ENCODE data around the gene CENPF. TPM values are rescaled to one million over a fixed set of nuclear protein-coding genes. Genes with fewer than 3 reads are reported as not detected.

The CENPF gene
- total RNA-seq, 5 donors from 2014 or later (not counting 1 experiment from before 2014, with no cell fraction given) = 3.1 to 6.7 (median 4.1) TPM

- Histone ChIP-seq H3K4me3 (ENCODE audit: control insufficient read depth in 1 of 2, extremely low read depth in 1 of 2, low read length in 1 of 2) (no peak overlapping the region), H3K27ac (ENCODE audit: low read length) (no peak overlapping the region), H3K36me3 (ENCODE audit: control insufficient read depth in 2 of 2, extremely low read depth in 1 of 2, insufficient read depth in 1 of 2, low read length in 1 of 2) (no peaks in the 10 kb centered on the region), H3K27me3 (replicated peaks in 1 of 2; ENCODE audit: control insufficient read depth in 2 of 2, extremely low read depth in 1 of 2, insufficient read depth in 2 of 2, low read length in 1 of 2) (no peaks in the 10 kb centered on the region), H3K9me3 (no peaks in the 10 kb centered on the region), H3K4me1 (ENCODE audit: control insufficient read depth in 1 of 2, extremely low read depth in 1 of 2, insufficient read depth in 2 of 2, low read length in 2 of 2) (no peaks in the 10 kb centered on the region)
- H3K27me3 Mint-ChIP-seq = peaks cover 4 to 5% of the 10 kb centered on the region in 2 donors
- no peak overlapping the region for H3K27ac Mint-ChIP-seq
- no peak overlapping the region for H3K4me3 Mint-ChIP-seq
- no peaks in the 10 kb centered on the region for H3K4me1 Mint-ChIP-seq
- DNase-seq (no peak), ATAC-seq (replicated peaks in 1 of 4) (no peak)
- H3K36me3 Mint-ChIP-seq = no peaks in the 10 kb centered on the region
- ChIA-PET POLR2A (no interaction called here), CTCF (interaction anchor here in 1 of 2 donors (2.5 kb wide), 1 partner anchor 251 kb away, joined by 14 read pairs; no protein-coding TSS in a partner anchor)
- peaks cover 0 to 1% (median 0%) of the 10 kb centered on the region in 3 donors for H3K9me3 Mint-ChIP-seq
- 93% methylated on average over 3 of the region's 6 CpGs for WGBS (ENCODE audit: insufficient coverage)
Observed at GRCh38 chr1:214583113-214583512, 19.9 kb upstream of the CENPF start.

- Mint-ChIP-seq H3K36me3 (no peaks in the 10 kb centered on the region), H3K4me3 (no peak overlapping the region), H3K9me3 (no peaks in the 10 kb centered on the region), H3K4me1 (no peaks in the 10 kb centered on the region), H3K27ac (no peak overlapping the region), H3K27me3 (peaks cover 4 to 8% of the 10 kb centered on the region in 2 donors)
- ChIA-PET CTCF (interaction anchor here (0.9 to 2.5 kb wide), 5 partner anchors 195 to 252 kb away, joined by 3 to 14 read pairs (median 3); no protein-coding TSS in a partner anchor), POLR2A (no interaction called here)
- H3K36me3 ChIP-seq (ENCODE audit: control insufficient read depth in 2 of 2, extremely low read depth in 1 of 2, insufficient read depth in 1 of 2, low read length in 1 of 2) = no peaks in the 10 kb centered on the region
- ATAC-seq (replicated peaks in 1 of 4) = no peak
- H3K27me3 ChIP-seq (replicated peaks in 1 of 2; ENCODE audit: control insufficient read depth in 2 of 2, extremely low read depth in 1 of 2, insufficient read depth in 2 of 2, low read length in 1 of 2) = no peaks in the 10 kb centered on the region
- DNase-seq = no peak
- WGBS (ENCODE audit: insufficient coverage) = 100% methylated on average over 2 of the region's 7 CpGs
- no peak overlapping the region for H3K4me3 ChIP-seq (ENCODE audit: control insufficient read depth in 1 of 2, extremely low read depth in 1 of 2, low read length in 1 of 2)
- no peaks in the 10 kb centered on the region for H3K9me3 ChIP-seq
- H3K4me1 ChIP-seq (ENCODE audit: control insufficient read depth in 1 of 2, extremely low read depth in 1 of 2, insufficient read depth in 2 of 2, low read length in 2 of 2) = no peaks in the 10 kb centered on the region
- no peak overlapping the region for H3K27ac ChIP-seq (ENCODE audit: low read length)
Observed at GRCh38 chr1:214583824-214584554, 19.0 kb upstream of the CENPF start.

GRCh38 chr1:214584805-214585766 is 17.9 kb upstream of the CENPF start:
- Histone ChIP-seq H3K27me3 (replicated peaks in 1 of 2; ENCODE audit: control insufficient read depth in 2 of 2, extremely low read depth in 1 of 2, insufficient read depth in 2 of 2, low read length in 1 of 2) (no peaks in the 10 kb centered on the region), H3K4me3 (ENCODE audit: control insufficient read depth in 1 of 2, extremely low read depth in 1 of 2, low read length in 1 of 2) (no peak overlapping the region), H3K27ac (ENCODE audit: low read length) (no peak overlapping the region), H3K36me3 (ENCODE audit: control insufficient read depth in 2 of 2, extremely low read depth in 1 of 2, insufficient read depth in 1 of 2, low read length in 1 of 2) (no peaks in the 10 kb centered on the region), H3K9me3 (no peaks in the 10 kb centered on the region), H3K4me1 (ENCODE audit: control insufficient read depth in 1 of 2, extremely low read depth in 1 of 2, insufficient read depth in 2 of 2, low read length in 2 of 2) (no peaks in the 10 kb centered on the region)
- H3K9me3 Mint-ChIP-seq = no peaks in the 10 kb centered on the region
- no peaks in the 10 kb centered on the region for H3K36me3 Mint-ChIP-seq
- DNase-seq (no peak), ATAC-seq (replicated peaks in 1 of 4) (peak in 2 of 4 experiments; percentile 19 to 52)
- no peak overlapping the region for H3K4me3 Mint-ChIP-seq
- ChIA-PET CTCF (interaction anchor here (0.5 to 2.5 kb wide), 8 partner anchors 11 to 371 kb away, joined by 3 to 14 read pairs (median 3); no protein-coding TSS in a partner anchor), POLR2A (no interaction called here)
- no peak overlapping the region for H3K27ac Mint-ChIP-seq
- WGBS (ENCODE audit: insufficient coverage) = no CpG with 5 or more reads among the region's 1 CpG
- peaks cover 4 to 8% of the 10 kb centered on the region in 2 donors for H3K27me3 Mint-ChIP-seq
- H3K4me1 Mint-ChIP-seq = no peaks in the 10 kb centered on the region

GRCh38 chr1:214586621-214587020 is 16.4 kb upstream of the CENPF start:
- no peaks in the 10 kb centered on the region for H3K9me3 ChIP-seq

GRCh38 chr1:214587165-214587564 is 15.8 kb upstream of the CENPF start:
- H3K4me3 ChIP-seq (ENCODE audit: control insufficient read depth in 1 of 2, extremely low read depth in 1 of 2, low read length in 1 of 2) = no peak overlapping the region
- no peaks in the 10 kb centered on the region for H3K27me3 ChIP-seq (replicated peaks in 1 of 2; ENCODE audit: control insufficient read depth in 2 of 2, extremely low read depth in 1 of 2, insufficient read depth in 2 of 2, low read length in 1 of 2)
- no peaks in the 10 kb centered on the region for H3K9me3 Mint-ChIP-seq
- ATAC-seq (replicated peaks in 1 of 4) (no peak), DNase-seq (no peak)
- H3K36me3 ChIP-seq (ENCODE audit: control insufficient read depth in 2 of 2, extremely low read depth in 1 of 2, insufficient read depth in 1 of 2, low read length in 1 of 2) = no peaks in the 10 kb centered on the region
- H3K27ac ChIP-seq (ENCODE audit: low read length) = no peak overlapping the region
- ChIA-PET POLR2A (no interaction called here), CTCF (no interaction called here)
- H3K9me3 ChIP-seq = no peaks in the 10 kb centered on the region
- no peak overlapping the region for H3K27ac Mint-ChIP-seq
- WGBS (ENCODE audit: insufficient coverage) = no CpG with 5 or more reads among the region's 5 CpGs
- H3K27me3 Mint-ChIP-seq = peaks cover 8 to 9% of the 10 kb centered on the region in 2 donors
- H3K4me1 Mint-ChIP-seq = no peaks in the 10 kb centered on the region
- no peaks in the 10 kb centered on the region for H3K4me1 ChIP-seq (ENCODE audit: control insufficient read depth in 1 of 2, extremely low read depth in 1 of 2, insufficient read depth in 2 of 2, low read length in 2 of 2)
- H3K36me3 Mint-ChIP-seq = no peaks in the 10 kb centered on the region
- H3K4me3 Mint-ChIP-seq = no peak overlapping the region

More at GRCh38 chr1:214586621-214587020, 16.4 kb upstream of the CENPF start:
- Mint-ChIP-seq H3K4me3 (no peak overlapping the region), H3K27me3 (peaks cover 8 to 9% of the 10 kb centered on the region in 2 donors), H3K27ac (no peak overlapping the region), H3K9me3 (no peaks in the 10 kb centered on the region), H3K36me3 (no peaks in the 10 kb centered on the region), H3K4me1 (no peaks in the 10 kb centered on the region)
- Histone ChIP-seq H3K36me3 (ENCODE audit: control insufficient read depth in 2 of 2, extremely low read depth in 1 of 2, insufficient read depth in 1 of 2, low read length in 1 of 2) (no peaks in the 10 kb centered on the region), H3K4me3 (ENCODE audit: control insufficient read depth in 1 of 2, extremely low read depth in 1 of 2, low read length in 1 of 2) (no peak overlapping the region), H3K4me1 (ENCODE audit: control insufficient read depth in 1 of 2, extremely low read depth in 1 of 2, insufficient read depth in 2 of 2, low read length in 2 of 2) (no peaks in the 10 kb centered on the region), H3K27me3 (replicated peaks in 1 of 2; ENCODE audit: control insufficient read depth in 2 of 2, extremely low read depth in 1 of 2, insufficient read depth in 2 of 2, low read length in 1 of 2) (no peaks in the 10 kb centered on the region), H3K27ac (ENCODE audit: low read length) (no peak overlapping the region)
- ChIA-PET CTCF (no interaction called here), POLR2A (no interaction called here)
- no peak for DNase-seq
- no peak for ATAC-seq (replicated peaks in 1 of 4)
- 93% methylated on average over 2 of the region's 3 CpGs for WGBS (ENCODE audit: insufficient coverage)

- Histone ChIP-seq H3K27ac (ENCODE audit: low read length) (no peak overlapping the region), H3K36me3 (ENCODE audit: control insufficient read depth in 2 of 2, extremely low read depth in 1 of 2, insufficient read depth in 1 of 2, low read length in 1 of 2) (no peaks in the 10 kb centered on the region), H3K4me1 (ENCODE audit: control insufficient read depth in 1 of 2, extremely low read depth in 1 of 2, insufficient read depth in 2 of 2, low read length in 2 of 2) (no peaks in the 10 kb centered on the region), H3K9me3 (no peaks in the 10 kb centered on the region), H3K4me3 (ENCODE audit: control insufficient read depth in 1 of 2, extremely low read depth in 1 of 2, low read length in 1 of 2) (no peak overlapping the region), H3K27me3 (replicated peaks in 1 of 2; ENCODE audit: control insufficient read depth in 2 of 2, extremely low read depth in 1 of 2, insufficient read depth in 2 of 2, low read length in 1 of 2) (no peaks in the 10 kb centered on the region)
- ChIA-PET CTCF (interaction anchor here in 1 of 2 donors (0.7 kb wide), 1 partner anchor 1195 kb away, joined by 5 read pairs; no protein-coding TSS in a partner anchor), POLR2A (no interaction called here)
- Mint-ChIP-seq H3K27me3 (peaks cover 4 to 9% of the 10 kb centered on the region in 2 donors), H3K36me3 (no peaks in the 10 kb centered on the region), H3K4me1 (no peaks in the 10 kb centered on the region), H3K4me3 (no peak overlapping the region), H3K9me3 (no peaks in the 10 kb centered on the region), H3K27ac (no peak overlapping the region)
- DNase-seq = no peak
- WGBS (ENCODE audit: insufficient coverage) = 100% methylated on average over 4 of the region's 4 CpGs
- ATAC-seq (replicated peaks in 1 of 4) = no peak
Observed at GRCh38 chr1:214588963-214589597, 13.9 kb upstream of the CENPF start.

Data from T-cell (primary cell).